SK-N-SH (cell line): ENCODE results near the gene MIP. TPM values are rescaled to one million over a fixed set of nuclear protein-coding genes. Genes with fewer than 3 reads are reported as not detected.

Source experiments
- CTCF ChIA-PET: fragments of 300-600, 350-600 bp; formaldehyde crosslinking; extraction: SDS; loops from one replicate; lab custom pipeline; 2021; lab: Yijun Ruan, JAX
- POLR2A ChIA-PET: fragments of 350-600 bp; sonication (Branson Sonifier 250); formaldehyde crosslinking; extraction: SDS; loops from one replicate; lab custom pipeline; 2020; ENCODE audit warnings: antibody characterized with exemption, inconsistent platforms; lab: Yijun Ruan, JAX
- DNase-seq: peaks from one replicate; pipeline ENCODE4 v3.0.0; 2012
- H2AFZ ChIP-seq: fragments of 200-600 bp; sonication (generic); 2 replicates; pipeline ENCODE4 v1.8.1; 2016; ENCODE audit warnings: antibody characterized with exemption, mild to moderate bottlenecking, low read depth
- H3F3A ChIP-seq: fragments of 200-600 bp; sonication (generic); replicated peaks from 2 replicates; pipeline ENCODE3; 2016; ENCODE audit warnings: antibody characterized with exemption, mild to moderate bottlenecking; ENCODE audit not compliant: insufficient read depth
- H3K27ac ChIP-seq, 2 experiments: fragments of 200-500 bp in 1 of 2; fragments of 200-600 bp in 1 of 2; sonication (Bioruptor generic) in 1 of 2; sonication (generic), shearing (Covaris generic) in 1 of 2; 2 replicates each; pipeline versions ENCODE4 v1.5.1 to v1.6.1; 2014 to 2016; ENCODE audit warnings: low read depth in 2 of 2, inconsistent platforms in 1 of 2, low read length in 1 of 2, mild to moderate bottlenecking in 1 of 2, mixed read lengths in 1 of 2
- H3K27me3 ChIP-seq: fragments of 200-600 bp; sonication (generic), shearing (Covaris generic); 2 replicates; pipeline ENCODE4 v1.6.1; 2016; ENCODE audit warnings: mixed run types; ENCODE audit not compliant: insufficient read depth
- H3K36me3 ChIP-seq, 2 experiments: fragments of 200-500 bp in 1 of 2; fragments of 200-600 bp in 1 of 2; sonication (Bioruptor generic) in 1 of 2; sonication (generic) in 1 of 2; replicated peaks in 1 of 2; 2 replicates each; pipeline versions ENCODE3 to v1.5.1; 2014 to 2016; ENCODE audit warnings: low read length in 1 of 2, mild to moderate bottlenecking in 1 of 2; ENCODE audit not compliant: insufficient read depth in 2 of 2, control insufficient read depth in 1 of 2
- H3K4me1 ChIP-seq, 2 experiments: fragments of 200-500 bp in 1 of 2; fragments of 200-600 bp in 1 of 2; sonication (Bioruptor generic) in 1 of 2; sonication (generic), shearing (Covaris generic) in 1 of 2; 2 replicates each; pipeline versions ENCODE4 v1.5.1 to v1.6.1; 2014 to 2016; ENCODE audit warnings: low read depth in 1 of 2, low read length in 1 of 2, mixed run types in 1 of 2; ENCODE audit not compliant: insufficient read depth in 2 of 2, control insufficient read depth in 1 of 2
- H3K4me2 ChIP-seq: fragments of 200-600 bp; sonication (generic), shearing (Covaris generic); 2 replicates; pipeline ENCODE4 v1.6.1; 2017; ENCODE audit warnings: mixed run types
- H3K4me3 ChIP-seq, 2 experiments: fragments of 200-500 bp in 1 of 2; fragments of 200-600 bp in 1 of 2; sonication (Bioruptor generic) in 1 of 2; sonication (generic), shearing (Covaris generic) in 1 of 2; 2 replicates each; pipeline versions ENCODE4 v1.5.1 to v1.8.1; 2014 to 2016; ENCODE audit warnings: low read depth in 2 of 2, inconsistent platforms in 1 of 2, low read length in 1 of 2, mild to moderate bottlenecking in 1 of 2, mixed read lengths in 1 of 2, moderate library complexity in 1 of 2
- H3K79me2 ChIP-seq: fragments of 200-600 bp; sonication (generic); 2 replicates; pipeline ENCODE4 v1.8.1; 2017; ENCODE audit warnings: mild to moderate bottlenecking; ENCODE audit not compliant: insufficient read depth
- H3K9ac ChIP-seq: fragments of 200-600 bp; sonication (generic); 2 replicates; pipeline ENCODE4 v1.6.1; 2017; ENCODE audit warnings: mixed run types
- H3K9me2 ChIP-seq: fragments of 200-600 bp; sonication (generic); 2 replicates; pipeline ENCODE4 v1.6.1; 2017; ENCODE audit warnings: mixed run types
- H3K9me3 ChIP-seq: fragments of 200-600 bp; sonication (generic); 2 replicates; pipeline ENCODE4 v1.6.1; 2017; ENCODE audit warnings: mixed run types, mild to moderate bottlenecking, moderate library complexity
- H4K20me1 ChIP-seq: fragments of 200-600 bp; sonication (generic); 2 replicates; pipeline ENCODE4 v1.6.1; 2017; ENCODE audit warnings: mild to moderate bottlenecking, mixed run types; ENCODE audit not compliant: insufficient read depth
- CHD2 ChIP-seq: fragments of 150-350 bp; IDR thresholded peaks from 2 replicates; pipeline ENCODE4 v1.6.1; 2018; ENCODE audit warnings: low read length; ENCODE audit not compliant: partially characterized antibody
- FOXM1 ChIP-seq: IDR thresholded peaks from 2 replicates; pipeline ENCODE4 v1.4.0; 2012; ENCODE audit warnings: low read depth, mild to moderate bottlenecking
- GABPA ChIP-seq: IDR thresholded peaks from 2 replicates; pipeline ENCODE4 v1.4.0; 2012; ENCODE audit warnings: low read depth, mild to moderate bottlenecking
- IRF3 ChIP-seq: fragments of 150-350 bp; IDR thresholded peaks from 2 replicates; pipeline ENCODE4 v1.6.1; 2016; ENCODE audit warnings: mild to moderate bottlenecking, low read depth, low read length
- MEF2A ChIP-seq: IDR thresholded peaks from 2 replicates; pipeline ENCODE4 v1.4.0; 2012; ENCODE audit warnings: low read depth, borderline replicate concordance
- NRF1 ChIP-seq: IDR thresholded peaks from 2 replicates; pipeline ENCODE4 v1.6.1; 2012; ENCODE audit warnings: low read depth, mild to moderate bottlenecking, low read length
- RAD21 ChIP-seq: IDR thresholded peaks from 2 replicates; pipeline ENCODE4 v1.6.1; 2012; ENCODE audit warnings: mild to moderate bottlenecking, low read length
- RCOR1 ChIP-seq: fragments of 150-350 bp; IDR thresholded peaks from 2 replicates; pipeline ENCODE4 v1.6.1; 2017; ENCODE audit warnings: antibody characterized with exemption, low read length
- REST ChIP-seq: IDR thresholded peaks from 2 replicates; pipeline ENCODE4 v1.6.1; 2012; ENCODE audit warnings: mild to moderate bottlenecking, low read depth, low read length, moderate library complexity
- RFX5 ChIP-seq: IDR thresholded peaks from 2 replicates; pipeline ENCODE4 v1.6.1; 2012; ENCODE audit warnings: mild to moderate bottlenecking, improper control_type of control experiment, low read length
- RXRA ChIP-seq: IDR thresholded peaks from 2 replicates; pipeline ENCODE4 v1.4.0; 2012; ENCODE audit warnings: low read depth, mild to moderate bottlenecking, borderline replicate concordance
- TEAD4 ChIP-seq: IDR thresholded peaks from 2 replicates; pipeline ENCODE4 v1.4.0; 2012; ENCODE audit warnings: mild to moderate bottlenecking, borderline replicate concordance; ENCODE audit not compliant: insufficient read depth
- USF1 ChIP-seq: IDR thresholded peaks from 2 replicates; pipeline ENCODE4 v1.4.0; 2012; ENCODE audit warnings: low read depth, borderline replicate concordance
- WGBS: methylation state at CpG from one replicate; pipeline ENCODE4 v1.1.6; 2017; ENCODE audit warnings: low lambda C conversion rate; 5-methylcytosine and 5-hydroxymethylcytosine counted together
- polyA plus RNA-seq, 3 experiments: library from polyadenylated mRNA; depleted of rRNA; stranded (reverse); fragments of >200 nt; gene quantifications; 2 replicates each; pipeline ENCODE4 v1.2.3, GENCODE V29; 2012

MIP gene
- polyA plus RNA-seq, 1 of the 3 experiments (the other 2 are of a cell fraction), result not detected

GRCh38 chr12:56484566-56484965 is 30.1 kb upstream of the MIP start (continued):
- TF ChIP-seq FOXM1 (no peak), RAD21 (no peak)
- TF ChIP-seq, all 33 proteins: peak for 0

GRCh38 chr12:56479625-56480024 is 25.2 kb upstream of the MIP start:
- H4K20me1 ChIP-seq, result no peaks in the 10 kb centered on the region
- no peaks in the 10 kb centered on the region for H3K36me3 ChIP-seq
- H3K4me2 ChIP-seq, result no peak overlapping the region
- peaks cover 2% of the 10 kb centered on the region for H3F3A ChIP-seq
- H3K79me2 ChIP-seq, result no peaks in the 10 kb centered on the region
- no peak overlapping the region for H3K27ac ChIP-seq
- no peaks in the 10 kb centered on the region for H3K9me2 ChIP-seq
- no peaks in the 10 kb centered on the region for H3K9me3 ChIP-seq
- H2AFZ ChIP-seq, result no peak overlapping the region
- CTCF ChIA-PET, result interaction anchor here (1.0 kb wide), 1 partner anchor 11 kb away, joined by 3 read pairs; no protein-coding TSS in a partner anchor
- TF ChIP-seq MEF2A (no peak), TEAD4 (no peak), USF1 (no peak), FOXM1 (no peak), IRF3 (no peak), RAD21 (no peak), REST (no peak), RXRA (no peak), GABPA (no peak), CHD2 (no peak), RFX5 (no peak), NRF1 (no peak), RCOR1 (no peak)
- no peak for DNase-seq
- no peaks in the 10 kb centered on the region for H3K27me3 ChIP-seq
- WGBS, result 97% methylated on average over 7 of the region's 7 CpGs
- H3K9ac ChIP-seq, result no peak overlapping the region
- no peak overlapping the region for H3K4me3 ChIP-seq
- POLR2A ChIA-PET, result no interaction called here
- H3K4me1 ChIP-seq, result no peaks in the 10 kb centered on the region; a peak in 1 of 4 replicates
